A673 (cell line): ENCODE results near the gene KCNE4. TPM values are rescaled to one million over a fixed set of nuclear protein-coding genes. Genes with fewer than 3 reads are reported as not detected.

Source experiments
- BruUV-seq: library from RNA; stranded (reverse); fragments of 400-500 nt; replicated peaks from 2 replicates; lab custom pipeline; 2021; lab: Mats Ljungman, UMichigan
- CTCF ChIA-PET: fragments of 300-600 bp; sonication (Branson Sonifier 250); formaldehyde crosslinking; loops from one replicate; lab custom pipeline; 2022; ENCODE audit warnings: antibody characterized with exemption; lab: Charles Lee
- POLR2A ChIA-PET: fragments of 300-600 bp; sonication (Branson Sonifier 250); formaldehyde crosslinking; loops from one replicate; lab custom pipeline; 2022; ENCODE audit warnings: antibody characterized with exemption; ENCODE audit not compliant: low non-redundant PET; lab: Charles Lee
- DNase-seq: peaks from one replicate; pipeline ENCODE4 v3.0.0-alpha.2; 2015; ENCODE audit warnings: low spot score
- H3K27ac ChIP-seq: fragments of 200-600 bp; sonication (generic); 2 replicates; pipeline ENCODE4 v1.5.1; 2016; ENCODE audit warnings: mixed run types, low read depth, mild to moderate bottlenecking, mixed read lengths, antibody characterized with exemption, low read length; ENCODE audit not compliant: poor library complexity, severe bottlenecking
- H3K27me3 ChIP-seq: fragments of 200-600 bp; sonication (generic); replicated peaks from 2 replicates; pipeline ENCODE4 v1.6.1; 2017; ENCODE audit warnings: mixed run types, low read depth, mild to moderate bottlenecking, mixed read lengths, antibody characterized with exemption, low read length; ENCODE audit not compliant: insufficient read depth, poor library complexity
- H3K36me3 ChIP-seq: fragments of 200-600 bp; sonication (generic); 2 replicates; pipeline ENCODE4 v1.6.1; 2016; ENCODE audit warnings: mixed run types, mild to moderate bottlenecking, mixed read lengths, antibody characterized with exemption, low read length; ENCODE audit not compliant: insufficient read depth, poor library complexity, severe bottlenecking
- H3K4me1 ChIP-seq: fragments of 200-600 bp; sonication (generic); 2 replicates; pipeline ENCODE4 v1.6.1; 2017; ENCODE audit warnings: mixed run types, mild to moderate bottlenecking, mixed read lengths, antibody characterized with exemption, low read length; ENCODE audit not compliant: insufficient read depth, poor library complexity, severe bottlenecking
- H3K4me3 ChIP-seq: fragments of 200-600 bp; sonication (generic); 2 replicates; pipeline ENCODE4 v1.5.1; 2016; ENCODE audit warnings: low read depth, mixed run types, mild to moderate bottlenecking, mixed read lengths, low read length; ENCODE audit not compliant: poor library complexity, severe bottlenecking
- H3K9me3 ChIP-seq: fragments of 200-600 bp; sonication (generic); 2 replicates; pipeline ENCODE4 v1.6.1; 2016; ENCODE audit warnings: mixed run types, low read depth, mild to moderate bottlenecking, mixed read lengths, antibody characterized with exemption, low read length; ENCODE audit not compliant: poor library complexity, severe bottlenecking
- CTCF ChIP-seq: fragments of 300-800, 200-600 bp; sonication (generic); conservative IDR thresholded peaks from 2 replicates; pipeline ENCODE4 v1.5.1; 2017; ENCODE audit warnings: low read depth, mild to moderate bottlenecking, antibody characterized with exemption, low read length, moderate library complexity, mixed read lengths
- EZH2 ChIP-seq: fragments of 200-600 bp; sonication (generic); IDR thresholded peaks from 2 replicates; pipeline ENCODE4 v1.6.1; 2017; ENCODE audit warnings: borderline replicate concordance, low read depth, mild to moderate bottlenecking, mixed read lengths, antibody characterized with exemption, low read length; ENCODE audit not compliant: poor library complexity, severe bottlenecking
- intact Hi-C: fragments of 100-400 bp; cut with micrococcal nuclease; formaldehyde crosslinking; loops from one replicate; pipeline ENCODE4 v1.10.0; 2022; ENCODE audit not compliant: unreplicated experiment
- total RNA-seq: library from RNA; stranded (reverse); gene quantifications from 2 replicates; pipeline ENCODE4 v1.2.3, GENCODE V29; 2021

Gene KCNE4
- total RNA-seq, 1 experiment from 2014 or later: 82.5 TPM

GRCh38 chr2:223072826-223073225, 20.8 kb downstream of the KCNE4 start:
- ChIA-PET POLR2A (no interaction called here), CTCF (no interaction called here)
- DNase-seq: no peak
- no peaks in the 10 kb centered on the region for H3K27me3 ChIP-seq
- H3K4me3 ChIP-seq: no peak overlapping the region
- no peaks in the 10 kb centered on the region for H3K9me3 ChIP-seq
- BruUV-seq: no TSS peak
- intact Hi-C loops: no loop called here
- peaks cover 33% of the 10 kb centered on the region for H3K36me3 ChIP-seq
- TF ChIP-seq CTCF (no peak), EZH2 (no peak)
- no peak overlapping the region for H3K27ac ChIP-seq
- peaks cover 9% of the 10 kb centered on the region for H3K4me1 ChIP-seq

GRCh38 chr2:223075301-223076270, 23.6 kb downstream of the KCNE4 start:
- Histone ChIP-seq H3K9me3 (no peaks in the 10 kb centered on the region), H3K36me3 (peaks cover 12% of the 10 kb centered on the region), H3K4me3 (no peak overlapping the region), H3K27ac (no peak overlapping the region), H3K4me1 (peaks cover 22% of the 10 kb centered on the region), H3K27me3 (no peaks in the 10 kb centered on the region)
- ChIA-PET CTCF (no interaction called here), POLR2A (interaction anchor here (0.5 kb wide), 1 partner anchor 49 kb away, joined by 8 read pairs; no protein-coding TSS in a partner anchor)
- intact Hi-C loops: no loop called here
- no TSS peak for BruUV-seq
- TF ChIP-seq EZH2: no peak
- TF ChIP-seq CTCF: no peak
- peak; percentile 63 for DNase-seq

- DNase-seq: no peak
- TF ChIP-seq EZH2: no peak
- no peak for TF ChIP-seq CTCF
- Histone ChIP-seq H3K27me3 (no peaks in the 10 kb centered on the region), H3K9me3 (no peaks in the 10 kb centered on the region), H3K36me3 (peaks cover 12% of the 10 kb centered on the region), H3K4me1 (peaks cover 22% of the 10 kb centered on the region), H3K4me3 (no peak overlapping the region), H3K27ac (no peak overlapping the region)
- CTCF ChIA-PET: no interaction called here
- POLR2A ChIA-PET: interaction anchor here (0.5 kb wide), 1 partner anchor 50 kb away, joined by 8 read pairs; no protein-coding TSS in a partner anchor
- no TSS peak for BruUV-seq
- intact Hi-C loops: no loop called here
These were observed 24.6 kb downstream of the KCNE4 start for GRCh38 chr2:223076573-223076972.
